Gastroesophageal sphincter (tissue), 4 donors: Measurements from ENCODE around the gene FBXW4. TPM values are rescaled to one million over a fixed set of nuclear protein-coding genes. Genes with fewer than 3 reads are reported as not detected.

Experiments
- ATAC-seq: fragments of 150-250 bp; one replicate; pipeline ENCODE4 v1.9.1; 2016; ENCODE audit warnings: mild to moderate bottlenecking, moderate library complexity
- H3K27ac ChIP-seq, 4 donors: fragments of 200-600 bp; sonication (generic) in 3 of 4; 1 replicate in 3 of 4; 2 replicates in 1 of 4; pipeline ENCODE4 v1.5.1; 2016 to 2019
- H3K27me3 ChIP-seq: fragments of 200-600 bp; sonication (generic); one replicate; pipeline ENCODE4 v1.5.1; 2019
- H3K36me3 ChIP-seq, 2 donors: fragments of 200-600 bp; sonication (generic); one replicate each; pipeline ENCODE4 v1.5.1; 2019; ENCODE audit warnings: control low read depth in 1 of 2
- H3K4me1 ChIP-seq, 3 donors: fragments of 200-600 bp; sonication (generic); 1 replicate in 2 of 3; 2 replicates in 1 of 3; pipeline ENCODE4 v1.5.1; 2016 to 2019; ENCODE audit warnings: control low read depth in 2 of 3
- H3K4me3 ChIP-seq, 2 donors: fragments of 200-600 bp; sonication (generic); one replicate each; pipeline ENCODE4 v1.5.1; 2019; ENCODE audit warnings: mild to moderate bottlenecking in 1 of 2, moderate library complexity in 1 of 2
- H3K9me3 ChIP-seq, 3 donors: fragments of 200-600 bp; sonication (generic); one replicate each; pipeline ENCODE4 v1.5.1; 2017 to 2019; ENCODE audit warnings: control low read depth in 2 of 3
- EP300 ChIP-seq: sonication (generic); formaldehyde crosslinking; IDR thresholded peaks from one replicate; pipeline ENCODE4 v1.6.1; 2017; ENCODE audit warnings: antibody characterized with exemption, mild to moderate bottlenecking
- POLR2A ChIP-seq, 2 donors: fragments of 450-650 bp; IDR thresholded peaks; one replicate each; pipeline ENCODE4 v1.6.1; 2017; ENCODE audit warnings: antibody characterized with exemption in 2 of 2, mild to moderate bottlenecking in 2 of 2, moderate library complexity in 1 of 2
- POLR2AphosphoS5 ChIP-seq: sonication (generic); formaldehyde crosslinking; IDR thresholded peaks from one replicate; pipeline ENCODE4 v1.6.1; 2017; ENCODE audit warnings: antibody characterized with exemption
- WGBS, 2 donors: methylation state at CpG; one replicate each; pipeline ENCODE4 v1.1.5; 2018; ENCODE audit warnings: low coverage in 1 of 2; 5-methylcytosine and 5-hydroxymethylcytosine counted together
- total RNA-seq, 4 donors: library from RNA; depleted of rRNA; stranded (reverse); fragments of >200 nt; gene quantifications; one replicate each; pipeline ENCODE4 v1.1.0, GENCODE V29; 2016
- TF ChIP-seq, protein P1 (sequence below), 4 experiments: fragments of 200-600 bp in 2 of 4; fragments of 450-650 bp in 2 of 4; sonication (generic) in 1 of 4; IDR thresholded peaks; one replicate each; pipeline ENCODE4 v1.5.1; 2017 to 2019; ENCODE audit warnings: antibody characterized with exemption in 4 of 4, mild to moderate bottlenecking in 2 of 4, moderate library complexity in 2 of 4

The FBXW4 gene
- total RNA-seq, 4 donors from 2014 or later: 85.4 to 131 (median 112) TPM

- Histone ChIP-seq H3K4me3 (no peak overlapping the region), H3K36me3 (no peaks in the 10 kb centered on the region), H3K9me3 (no peaks in the 10 kb centered on the region), H3K27ac (no peak overlapping the region), H3K4me1 (peaks cover 0 to 32% (median 11%) of the 10 kb centered on the region in 3 donors), H3K27me3 (no peaks in the 10 kb centered on the region)
- TF ChIP-seq POLR2A (IDR thresholded peaks at IDR 0.05) (no peak), POLR2AphosphoS5 (no peak), EP300 (no peak)
- TF ChIP-seq, protein P1, sequence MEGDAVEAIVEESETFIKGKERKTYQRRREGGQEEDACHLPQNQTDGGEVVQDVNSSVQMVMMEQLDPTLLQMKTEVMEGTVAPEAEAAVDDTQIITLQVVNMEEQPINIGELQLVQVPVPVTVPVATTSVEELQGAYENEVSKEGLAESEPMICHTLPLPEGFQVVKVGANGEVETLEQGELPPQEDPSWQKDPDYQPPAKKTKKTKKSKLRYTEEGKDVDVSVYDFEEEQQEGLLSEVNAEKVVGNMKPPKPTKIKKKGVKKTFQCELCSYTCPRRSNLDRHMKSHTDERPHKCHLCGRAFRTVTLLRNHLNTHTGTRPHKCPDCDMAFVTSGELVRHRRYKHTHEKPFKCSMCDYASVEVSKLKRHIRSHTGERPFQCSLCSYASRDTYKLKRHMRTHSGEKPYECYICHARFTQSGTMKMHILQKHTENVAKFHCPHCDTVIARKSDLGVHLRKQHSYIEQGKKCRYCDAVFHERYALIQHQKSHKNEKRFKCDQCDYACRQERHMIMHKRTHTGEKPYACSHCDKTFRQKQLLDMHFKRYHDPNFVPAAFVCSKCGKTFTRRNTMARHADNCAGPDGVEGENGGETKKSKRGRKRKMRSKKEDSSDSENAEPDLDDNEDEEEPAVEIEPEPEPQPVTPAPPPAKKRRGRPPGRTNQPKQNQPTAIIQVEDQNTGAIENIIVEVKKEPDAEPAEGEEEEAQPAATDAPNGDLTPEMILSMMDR (IDR thresholded peaks at IDR 0.05): no peak
- no peak for ATAC-seq
- 86 to 88% methylated on average over 3 of the region's 3 CpGs for WGBS, 2 donors
Observed at GRCh38 chr10:101696632-101697031, 1.7 kb upstream of the FBXW4 start.

GRCh38 chr10:101695404-101695890, 477 bp upstream of the FBXW4 start:
- Histone ChIP-seq H3K9me3 (no peaks in the 10 kb centered on the region), H3K27ac (peak overlapping the region; percentile 93 to 99 (median 95)), H3K4me3 (peak overlapping the region; percentile 71 to 84), H3K27me3 (no peaks in the 10 kb centered on the region), H3K4me1 (peaks cover 0 to 43% (median 16%) of the 10 kb centered on the region in 3 donors), H3K36me3 (no peaks in the 10 kb centered on the region)
- ATAC-seq: no peak
- TF ChIP-seq EP300: no peak
- TF ChIP-seq POLR2AphosphoS5: no peak
- TF ChIP-seq POLR2A (IDR thresholded peaks at IDR 0.05): no peak
- TF ChIP-seq, protein P1 (IDR thresholded peaks at IDR 0.05): no peak
- 83 to 90% methylated on average over 1 to 4 of the region's 10 CpGs for WGBS, 2 donors

DNA sequence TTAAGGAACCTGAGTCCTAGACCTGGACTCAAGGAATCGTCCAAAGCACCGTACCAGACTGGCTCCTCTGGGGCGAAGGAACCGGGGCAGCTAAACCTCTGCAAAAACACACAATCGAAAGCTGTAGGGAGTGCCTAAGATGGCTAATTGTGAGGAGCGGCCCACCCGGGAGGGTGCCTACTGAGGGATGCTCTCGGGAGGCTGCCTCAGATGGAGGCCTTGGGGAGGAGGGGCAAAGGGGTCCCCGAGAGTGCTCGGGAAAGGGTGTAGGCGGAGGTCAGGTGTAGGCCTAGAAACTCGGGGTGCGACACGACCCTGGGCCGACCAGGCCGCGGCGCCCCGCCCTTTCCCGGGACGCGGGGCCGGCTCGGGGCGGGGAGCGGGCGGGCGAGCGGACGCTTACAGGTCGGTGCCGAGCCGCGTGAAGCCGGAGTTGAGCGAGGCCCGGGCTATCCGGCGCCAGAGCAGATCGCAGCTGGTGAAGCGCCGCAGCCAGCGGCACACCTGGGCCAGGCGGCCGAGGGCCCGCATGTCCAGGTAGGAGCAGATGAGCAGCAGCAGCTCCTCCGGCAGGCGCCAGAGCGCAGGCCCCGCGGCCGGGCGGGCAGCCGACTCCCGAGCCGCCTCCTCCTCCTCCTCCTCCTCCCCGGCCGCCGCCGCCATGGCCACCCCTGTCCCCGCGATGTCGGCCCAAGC, 844 bp downstream of the FBXW4 start:
- TF ChIP-seq POLR2A (IDR thresholded peaks at IDR 0.05) (peak in 1 of 2 donors; percentile 58), POLR2AphosphoS5 (no peak)
- TF ChIP-seq, protein P1 (IDR thresholded peaks at IDR 0.05): peak in 1 of 4 experiments; percentile 13
- 1 to 3% methylated on average over 19 to 24 of the region's 63 CpGs for WGBS, 2 donors
- ATAC-seq: peak; percentile 90
- H3K27ac ChIP-seq: peak overlapping the region; percentile 93 to 99 (median 95)
- no peaks in the 10 kb centered on the region for H3K27me3 ChIP-seq
- H3K4me1 ChIP-seq: peaks cover 2 to 57% (median 20%) of the 10 kb centered on the region in 3 donors
- no peaks in the 10 kb centered on the region for H3K9me3 ChIP-seq
- peak overlapping the region; percentile 71 to 84 for H3K4me3 ChIP-seq
- no peaks in the 10 kb centered on the region for H3K36me3 ChIP-seq

DNA sequence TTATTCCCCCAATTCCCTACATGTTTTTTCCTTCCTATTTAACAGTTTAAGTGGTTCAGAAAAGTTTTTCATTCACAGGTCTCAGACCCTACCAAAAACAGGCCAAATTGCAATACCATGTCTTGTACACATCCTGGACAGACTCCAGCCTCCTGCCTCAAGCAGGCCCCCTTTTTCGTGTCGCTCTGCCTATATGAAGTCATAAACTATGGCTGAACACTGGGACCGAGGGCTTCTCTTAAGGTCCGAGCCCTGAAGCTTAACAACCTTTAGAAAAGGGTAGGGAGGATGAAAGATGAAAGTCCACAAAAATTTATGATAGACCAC, 1.4 kb downstream of the FBXW4 start:
- H3K4me1 ChIP-seq: peaks cover 2 to 62% (median 20%) of the 10 kb centered on the region in 3 donors
- no peaks in the 10 kb centered on the region for H3K36me3 ChIP-seq
- peak overlapping the region; percentile 71 to 84 for H3K4me3 ChIP-seq
- no peaks in the 10 kb centered on the region for H3K27me3 ChIP-seq
- WGBS, 2 donors: 0% methylated on average over 2 to 4 of the region's 4 CpGs
- ATAC-seq: no peak
- no peaks in the 10 kb centered on the region for H3K9me3 ChIP-seq
- no peak for TF ChIP-seq POLR2A (IDR thresholded peaks at IDR 0.05)
- TF ChIP-seq POLR2AphosphoS5: no peak
- no peak for TF ChIP-seq EP300
- TF ChIP-seq, protein P1 (IDR thresholded peaks at IDR 0.05): no peak
- peak overlapping the region; percentile 93 to 99 (median 95) for H3K27ac ChIP-seq

GRCh38 chr10:101691081-101691480, 3.9 kb downstream of the FBXW4 start:
- H3K4me1 ChIP-seq: peaks cover 4 to 77% (median 20%) of the 10 kb centered on the region in 3 donors
- H3K36me3 ChIP-seq: no peaks in the 10 kb centered on the region
- no peaks in the 10 kb centered on the region for H3K9me3 ChIP-seq
- peak overlapping the region in 2 of 4 donors; percentile 1 to 53 for H3K27ac ChIP-seq
- ATAC-seq: no peak
- TF ChIP-seq POLR2AphosphoS5: no peak
- no peak for TF ChIP-seq EP300
- TF ChIP-seq POLR2A (IDR thresholded peaks at IDR 0.05): no peak
- TF ChIP-seq, protein P1 (IDR thresholded peaks at IDR 0.05): no peak
- no peaks in the 10 kb centered on the region for H3K27me3 ChIP-seq
- 56 to 76% methylated on average over 4 to 5 of the region's 7 CpGs for WGBS, 2 donors
- H3K4me3 ChIP-seq: no peak overlapping the region
